ENCODE measurements around the gene TRAPPC12. TPM values are rescaled to one million over a fixed set of nuclear protein-coding genes. Genes with fewer than 3 reads are reported as not detected.

TRAPPC12 gene
- total RNA-seq, 6 donors from 2014 or later = 68.1 to 307 (median 91.5) TPM

- H3K4me1 ChIP-seq = peaks cover 0 to 10% (median 4%) of the 10 kb centered on the region in 4 donors
- WGBS, 2 donors = 96 to 97% methylated on average over 14 of the region's 14 CpGs
- H3K27me3 ChIP-seq = no peaks in the 10 kb centered on the region
- H3K9me3 ChIP-seq = no peaks in the 10 kb centered on the region
- DNase-seq (no peak), ATAC-seq (ENCODE audit: low FRiP score in 2 of 2) (no peak)
- H3K27ac ChIP-seq = no peak overlapping the region
- H3K36me3 ChIP-seq = peaks cover 0 to 55% (median 19%) of the 10 kb centered on the region in 4 donors
- TF ChIP-seq EP300 (IDR thresholded peaks at IDR 0.05) (no peak), POLR2A (IDR thresholded peaks at IDR 0.05) (no peak), POLR2AphosphoS5 (IDR thresholded peaks at IDR 0.05) (no peak)
- TF ChIP-seq, protein P1, sequence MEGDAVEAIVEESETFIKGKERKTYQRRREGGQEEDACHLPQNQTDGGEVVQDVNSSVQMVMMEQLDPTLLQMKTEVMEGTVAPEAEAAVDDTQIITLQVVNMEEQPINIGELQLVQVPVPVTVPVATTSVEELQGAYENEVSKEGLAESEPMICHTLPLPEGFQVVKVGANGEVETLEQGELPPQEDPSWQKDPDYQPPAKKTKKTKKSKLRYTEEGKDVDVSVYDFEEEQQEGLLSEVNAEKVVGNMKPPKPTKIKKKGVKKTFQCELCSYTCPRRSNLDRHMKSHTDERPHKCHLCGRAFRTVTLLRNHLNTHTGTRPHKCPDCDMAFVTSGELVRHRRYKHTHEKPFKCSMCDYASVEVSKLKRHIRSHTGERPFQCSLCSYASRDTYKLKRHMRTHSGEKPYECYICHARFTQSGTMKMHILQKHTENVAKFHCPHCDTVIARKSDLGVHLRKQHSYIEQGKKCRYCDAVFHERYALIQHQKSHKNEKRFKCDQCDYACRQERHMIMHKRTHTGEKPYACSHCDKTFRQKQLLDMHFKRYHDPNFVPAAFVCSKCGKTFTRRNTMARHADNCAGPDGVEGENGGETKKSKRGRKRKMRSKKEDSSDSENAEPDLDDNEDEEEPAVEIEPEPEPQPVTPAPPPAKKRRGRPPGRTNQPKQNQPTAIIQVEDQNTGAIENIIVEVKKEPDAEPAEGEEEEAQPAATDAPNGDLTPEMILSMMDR (IDR thresholded peaks at IDR 0.05) = no peak
- no peak overlapping the region for H3K4me3 ChIP-seq
These were observed 76.6 kb downstream of the TRAPPC12 start for GRCh38 chr2:3456125-3456524.

- Histone ChIP-seq H3K36me3 (peaks cover 0 to 56% (median 21%) of the 10 kb centered on the region in 4 donors), H3K27ac (no peak overlapping the region), H3K27me3 (no peaks in the 10 kb centered on the region), H3K9me3 (no peaks in the 10 kb centered on the region), H3K4me3 (no peak overlapping the region), H3K4me1 (peaks cover 0 to 15% (median 10%) of the 10 kb centered on the region in 4 donors)
- ATAC-seq (ENCODE audit: low FRiP score in 2 of 2) (no peak), DNase-seq (no peak)
- 92 to 95% methylated on average over 24 to 30 of the region's 30 CpGs for WGBS, 2 donors
- TF ChIP-seq POLR2A (IDR thresholded peaks at IDR 0.05) (no peak), POLR2AphosphoS5 (IDR thresholded peaks at IDR 0.05) (no peak), EP300 (IDR thresholded peaks at IDR 0.05) (no peak)
- TF ChIP-seq, protein P1 (IDR thresholded peaks at IDR 0.05) = no peak
These were observed 78.3 kb downstream of the TRAPPC12 start for GRCh38 chr2:3457524-3458395.

DNA sequence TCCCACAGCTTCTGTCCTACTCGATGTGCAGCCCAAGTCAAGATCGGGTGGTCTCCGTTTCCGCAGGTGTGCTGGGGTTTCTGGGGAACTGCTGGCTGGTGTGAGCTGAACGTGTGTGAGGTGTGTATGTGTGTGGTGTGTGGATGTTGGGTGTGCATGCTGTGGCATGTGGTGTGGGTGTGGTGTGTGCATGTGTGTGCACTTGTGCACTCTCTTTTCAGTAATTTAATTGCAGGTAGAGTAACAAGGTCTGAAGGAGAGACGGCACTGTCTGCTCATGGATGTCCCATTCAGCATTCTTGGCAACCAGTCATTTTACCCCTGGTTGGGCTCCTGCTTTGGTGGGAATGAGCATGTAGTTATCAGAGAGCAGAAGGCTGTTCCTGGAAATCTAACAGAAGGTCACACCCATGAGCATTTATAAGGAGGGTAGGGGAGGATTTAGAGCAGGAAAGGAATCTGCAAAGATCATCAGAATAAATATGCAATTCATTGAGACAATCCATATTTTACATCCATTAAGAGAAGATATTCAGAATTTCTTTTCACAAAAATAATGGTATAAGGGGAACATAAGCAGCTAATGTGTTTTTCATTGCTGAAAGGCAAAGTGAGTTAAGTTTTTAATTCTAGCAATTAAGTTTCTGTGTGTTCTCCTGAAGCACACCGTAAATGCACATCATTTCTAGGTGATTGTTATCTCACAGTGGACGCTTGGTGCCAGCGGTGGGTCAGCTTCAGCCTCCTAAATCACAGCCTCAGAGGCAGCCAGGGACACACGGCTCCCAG, 79.1 kb downstream of the TRAPPC12 start:
- Histone ChIP-seq H3K27ac (peak overlapping the region in 3 of 4 donors; percentile 20 to 63 (median 32)), H3K4me1 (peaks cover 0 to 15% (median 8%) of the 10 kb centered on the region in 4 donors), H3K4me3 (no peak overlapping the region), H3K9me3 (no peaks in the 10 kb centered on the region), H3K36me3 (peaks cover 0 to 63% (median 21%) of the 10 kb centered on the region in 4 donors), H3K27me3 (no peaks in the 10 kb centered on the region)
- ATAC-seq (ENCODE audit: low FRiP score in 2 of 2) (no peak), DNase-seq (no peak)
- TF ChIP-seq EP300 (IDR thresholded peaks at IDR 0.05) (no peak), POLR2A (IDR thresholded peaks at IDR 0.05) (no peak), POLR2AphosphoS5 (IDR thresholded peaks at IDR 0.05) (no peak)
- TF ChIP-seq, protein P1 (IDR thresholded peaks at IDR 0.05) = no peak
- WGBS, 2 donors = 90 to 94% methylated on average over 10 of the region's 10 CpGs

DNA sequence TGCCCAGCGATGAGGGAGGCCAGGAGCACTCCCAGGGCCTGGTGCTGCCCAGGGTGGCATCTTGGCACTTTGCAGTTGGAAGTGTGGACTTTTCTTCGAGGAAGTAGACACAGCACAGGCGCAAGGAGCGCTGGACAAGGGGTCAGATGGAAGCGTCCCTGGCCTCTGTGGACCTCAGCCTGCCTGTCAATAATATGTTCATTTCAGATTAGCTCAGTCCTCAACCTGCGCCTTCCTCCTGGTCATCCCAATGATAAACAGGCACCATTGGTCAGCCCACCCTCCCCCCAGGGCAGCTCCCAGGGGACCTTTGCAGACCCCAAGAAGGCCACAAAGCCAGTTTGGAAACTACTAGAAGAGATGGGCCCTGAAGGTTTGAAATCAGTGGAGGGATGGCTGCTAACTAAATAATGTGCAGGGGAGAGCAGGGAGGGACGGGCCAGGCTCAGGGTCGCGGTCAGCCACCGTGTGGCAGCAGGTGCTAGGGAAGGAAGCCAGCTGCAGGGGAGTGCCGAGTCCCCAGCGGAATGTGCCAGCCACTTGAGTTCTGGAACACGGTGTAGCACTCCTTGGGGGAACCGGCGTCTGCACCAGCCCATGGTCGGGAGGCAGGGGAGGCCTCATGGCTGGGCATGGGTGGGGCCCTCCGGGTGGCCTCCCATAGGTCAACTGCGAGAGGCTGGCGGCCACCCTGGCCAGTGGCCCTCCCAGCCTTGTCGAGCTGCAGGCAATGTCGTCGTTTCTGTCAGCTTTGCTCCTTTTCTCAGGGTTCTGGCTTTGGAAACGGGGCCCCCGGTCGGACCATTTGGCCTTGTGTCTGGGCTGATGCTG, 79.9 kb downstream of the TRAPPC12 start:
- Histone ChIP-seq H3K4me1 (peaks cover 0 to 15% (median 8%) of the 10 kb centered on the region in 4 donors), H3K4me3 (no peak overlapping the region), H3K27me3 (no peaks in the 10 kb centered on the region), H3K27ac (peak overlapping the region; percentile 32 to 63 (median 40)), H3K9me3 (no peaks in the 10 kb centered on the region), H3K36me3 (peaks cover 0 to 71% (median 25%) of the 10 kb centered on the region in 4 donors)
- ATAC-seq (ENCODE audit: low FRiP score in 2 of 2) (peak; percentile 50 to 91), DNase-seq (peak in 1 of 2 donors; percentile 87)
- TF ChIP-seq EP300 (IDR thresholded peaks at IDR 0.05) (peak in 1 of 4 donors; percentile 21), POLR2AphosphoS5 (IDR thresholded peaks at IDR 0.05) (no peak), POLR2A (IDR thresholded peaks at IDR 0.05) (peak in 1 of 4 donors; percentile 42)
- TF ChIP-seq, protein P1 (IDR thresholded peaks at IDR 0.05) = peak in 2 of 6 experiments; percentile 40 to 43
- WGBS, 2 donors = 71 to 78% methylated on average over 22 to 23 of the region's 25 CpGs
